ENCODE results near the gene ALKBH5.

GRCh38 chr17:18190628-18191235 lies 7.1 kb downstream of the ALKBH5 start:
- TF ChIP-seq POLR2A (IDR thresholded peaks at IDR 0.05) (no peak), CTCF (IDR thresholded peaks at IDR 0.05) (no peak)
